Stomach (tissue), 4 donors: Measurements from ENCODE around the gene KDELR1.

Experiments used
- POLR2A ChIP-seq, 4 donors: fragments of 450-650 bp; IDR thresholded peaks; one replicate each; pipeline ENCODE4 v1.6.1; 2016; ENCODE audit warnings: antibody characterized with exemption in 4 of 4, control low read depth in 2 of 4, mild to moderate bottlenecking in 1 of 4, moderate library complexity in 1 of 4
- POLR2AphosphoS5 ChIP-seq, 3 donors: sonication (generic); formaldehyde crosslinking; IDR thresholded peaks; one replicate each; pipeline ENCODE4 v1.6.1; 2016; ENCODE audit warnings: antibody characterized with exemption in 3 of 3
- TF ChIP-seq, protein P1 (sequence below), 7 experiments: fragments of 450-650 bp in 4 of 7; fragments of 200-600 bp in 3 of 7; sonication (generic) in 3 of 7; IDR thresholded peaks; one replicate each; pipeline ENCODE4 v1.5.1; 2016 to 2019; ENCODE audit warnings: antibody characterized with exemption in 7 of 7, control low read depth in 2 of 7, mild to moderate bottlenecking in 1 of 7

DNA sequence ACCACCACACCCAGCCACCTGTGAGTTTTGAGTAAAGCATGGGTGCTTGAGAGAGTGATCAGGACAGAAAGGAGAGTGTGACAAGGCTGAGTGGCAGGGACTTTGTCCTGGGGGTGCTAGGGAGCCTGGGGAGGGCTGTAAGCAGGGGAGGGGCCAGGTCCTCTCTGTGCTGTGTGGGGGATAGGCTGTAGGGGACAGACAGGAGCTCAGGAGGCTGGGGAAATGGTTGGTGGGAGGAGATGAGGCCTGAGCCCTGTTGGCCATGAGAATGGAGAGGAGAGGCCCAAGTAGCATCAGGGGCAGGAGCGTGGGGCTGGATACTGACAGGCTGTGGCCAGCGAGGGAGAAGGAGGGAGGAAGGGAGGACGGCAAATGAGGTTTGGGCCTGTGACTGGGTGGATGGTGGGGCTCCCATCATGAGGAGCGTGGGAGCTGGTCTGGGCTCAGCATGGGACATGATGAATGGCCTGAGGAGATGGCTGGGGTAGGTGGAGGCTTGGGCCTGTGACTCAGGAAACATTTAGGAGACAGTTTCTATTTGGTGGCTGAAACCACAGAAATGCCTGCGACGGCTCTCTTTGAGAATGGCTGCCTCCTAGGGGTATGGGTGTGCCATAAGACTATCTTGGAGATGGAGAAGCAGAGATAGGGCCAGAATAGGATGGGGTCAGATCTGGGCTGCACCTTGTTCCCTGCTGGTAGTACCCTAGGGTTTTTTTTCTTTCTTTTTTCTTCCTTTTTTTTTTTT, 27.1 kb upstream of the KDELR1 start:
- TF ChIP-seq, protein P1, sequence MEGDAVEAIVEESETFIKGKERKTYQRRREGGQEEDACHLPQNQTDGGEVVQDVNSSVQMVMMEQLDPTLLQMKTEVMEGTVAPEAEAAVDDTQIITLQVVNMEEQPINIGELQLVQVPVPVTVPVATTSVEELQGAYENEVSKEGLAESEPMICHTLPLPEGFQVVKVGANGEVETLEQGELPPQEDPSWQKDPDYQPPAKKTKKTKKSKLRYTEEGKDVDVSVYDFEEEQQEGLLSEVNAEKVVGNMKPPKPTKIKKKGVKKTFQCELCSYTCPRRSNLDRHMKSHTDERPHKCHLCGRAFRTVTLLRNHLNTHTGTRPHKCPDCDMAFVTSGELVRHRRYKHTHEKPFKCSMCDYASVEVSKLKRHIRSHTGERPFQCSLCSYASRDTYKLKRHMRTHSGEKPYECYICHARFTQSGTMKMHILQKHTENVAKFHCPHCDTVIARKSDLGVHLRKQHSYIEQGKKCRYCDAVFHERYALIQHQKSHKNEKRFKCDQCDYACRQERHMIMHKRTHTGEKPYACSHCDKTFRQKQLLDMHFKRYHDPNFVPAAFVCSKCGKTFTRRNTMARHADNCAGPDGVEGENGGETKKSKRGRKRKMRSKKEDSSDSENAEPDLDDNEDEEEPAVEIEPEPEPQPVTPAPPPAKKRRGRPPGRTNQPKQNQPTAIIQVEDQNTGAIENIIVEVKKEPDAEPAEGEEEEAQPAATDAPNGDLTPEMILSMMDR (IDR thresholded peaks at IDR 0.05), result no peak
- TF ChIP-seq POLR2A (IDR thresholded peaks at IDR 0.05) (no peak), POLR2AphosphoS5 (IDR thresholded peaks at IDR 0.05) (no peak)
